HG03095 (cell line): ENCODE results near the gene CRABP1.

ENCODE experiments used
- ATAC-seq: cut with Tn5 transposase; IDR thresholded peaks from one replicate; pipeline ENCODE4 v1.9.1; 2021; ENCODE audit warnings: moderate library complexity; ENCODE audit not compliant: unreplicated experiment

The CRABP1 gene

GRCh38 chr15:78316283-78317083, 23.7 kb upstream of the CRABP1 start:
- peak; percentile 78 for ATAC-seq

GRCh38 chr15:78317145-78317836, 22.9 kb upstream of the CRABP1 start:
- ATAC-seq = no peak

GRCh38 chr15:78319588-78319987, 20.6 kb upstream of the CRABP1 start:
- ATAC-seq = no peak

- ATAC-seq = no peak
Measured at GRCh38 chr15:78320183-78320582, 20.0 kb upstream of the CRABP1 start.

- no peak for ATAC-seq
Measured at GRCh38 chr15:78321041-78321570, 19.0 kb upstream of the CRABP1 start.

- ATAC-seq = no peak
Measured at GRCh38 chr15:78321786-78322185, 18.4 kb upstream of the CRABP1 start.

- no peak for ATAC-seq
Measured at GRCh38 chr15:78322243-78322642, 17.9 kb upstream of the CRABP1 start.

GRCh38 chr15:78322724-78323521, 17.2 kb upstream of the CRABP1 start:
- no peak for ATAC-seq

GRCh38 chr15:78323693-78324092, 16.5 kb upstream of the CRABP1 start:
- no peak for ATAC-seq

GRCh38 chr15:78324144-78324543, 16.0 kb upstream of the CRABP1 start:
- ATAC-seq = no peak

GRCh38 chr15:78325092-78325843, 14.9 kb upstream of the CRABP1 start:
- ATAC-seq = no peak

- ATAC-seq = no peak
Measured at GRCh38 chr15:78327466-78327865, 12.7 kb upstream of the CRABP1 start.

GRCh38 chr15:78329625-78330024, 10.5 kb upstream of the CRABP1 start:
- no peak for ATAC-seq

- no peak for ATAC-seq
Measured at GRCh38 chr15:78334845-78335244, 5.3 kb upstream of the CRABP1 start.

GRCh38 chr15:78335985-78336384, 4.2 kb upstream of the CRABP1 start:
- no peak for ATAC-seq

- ATAC-seq = no peak
Measured at GRCh38 chr15:78338781-78339180, 1.4 kb upstream of the CRABP1 start.

GRCh38 chr15:78339559-78339958, 594 bp upstream of the CRABP1 start:
- ATAC-seq = no peak

- no peak for ATAC-seq
Measured at GRCh38 chr15:78341057-78341987, 1.2 kb downstream of the CRABP1 start.

- ATAC-seq = no peak
Measured at GRCh38 chr15:78342021-78342420, 1.9 kb downstream of the CRABP1 start.
